ENCODE results near the gene TJAP1.

TJAP1 gene

DNA sequence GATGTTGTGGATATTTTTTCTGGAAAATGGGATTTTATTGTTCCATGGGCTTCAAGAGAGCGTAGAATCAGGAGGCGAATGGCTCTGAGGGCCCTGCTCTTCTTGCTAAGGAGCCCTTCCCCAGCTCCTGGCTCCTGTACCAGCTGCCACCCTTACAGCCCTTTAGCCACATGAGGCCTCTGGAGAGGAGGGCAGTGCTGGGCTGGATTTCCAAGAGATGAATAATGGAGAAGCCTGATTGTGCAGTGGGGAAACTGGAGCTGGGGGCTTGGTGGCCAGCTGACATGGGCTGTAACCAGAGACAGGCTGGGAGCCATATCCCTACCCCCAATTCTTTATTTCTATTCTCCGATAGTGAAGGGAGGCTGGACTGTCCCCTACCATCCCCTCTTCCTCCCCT, 23.6 kb downstream of the TJAP1 start:
- Histone ChIP-seq H3K27ac (no peak overlapping the region), H3K27me3 (no peaks in the 10 kb centered on the region), H3K4me3 (no peak overlapping the region), H3K9me3 (no peaks in the 10 kb centered on the region), H3K4me1 (peaks cover 0 to 37% (median 13%) of the 10 kb centered on the region in 4 donors), H3K36me3 (peaks cover 57 to 85% (median 78%) of the 10 kb centered on the region in 3 donors)
- intact Hi-C loops (cut with DNase I; ENCODE audit: low total_unique reads): loop anchor here (10.0 kb wide), 2 partner anchors 136 to 236 kb away; partner anchors contain the start of gene ZNF318
- TF ChIP-seq, protein P1, sequence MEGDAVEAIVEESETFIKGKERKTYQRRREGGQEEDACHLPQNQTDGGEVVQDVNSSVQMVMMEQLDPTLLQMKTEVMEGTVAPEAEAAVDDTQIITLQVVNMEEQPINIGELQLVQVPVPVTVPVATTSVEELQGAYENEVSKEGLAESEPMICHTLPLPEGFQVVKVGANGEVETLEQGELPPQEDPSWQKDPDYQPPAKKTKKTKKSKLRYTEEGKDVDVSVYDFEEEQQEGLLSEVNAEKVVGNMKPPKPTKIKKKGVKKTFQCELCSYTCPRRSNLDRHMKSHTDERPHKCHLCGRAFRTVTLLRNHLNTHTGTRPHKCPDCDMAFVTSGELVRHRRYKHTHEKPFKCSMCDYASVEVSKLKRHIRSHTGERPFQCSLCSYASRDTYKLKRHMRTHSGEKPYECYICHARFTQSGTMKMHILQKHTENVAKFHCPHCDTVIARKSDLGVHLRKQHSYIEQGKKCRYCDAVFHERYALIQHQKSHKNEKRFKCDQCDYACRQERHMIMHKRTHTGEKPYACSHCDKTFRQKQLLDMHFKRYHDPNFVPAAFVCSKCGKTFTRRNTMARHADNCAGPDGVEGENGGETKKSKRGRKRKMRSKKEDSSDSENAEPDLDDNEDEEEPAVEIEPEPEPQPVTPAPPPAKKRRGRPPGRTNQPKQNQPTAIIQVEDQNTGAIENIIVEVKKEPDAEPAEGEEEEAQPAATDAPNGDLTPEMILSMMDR (IDR thresholded peaks at IDR 0.05): no peak
- DNase-seq: no peak

- no peaks in the 10 kb centered on the region for H3K9me3 ChIP-seq
- no peak overlapping the region for H3K27ac ChIP-seq
- peaks cover 0 to 24% (median 2%) of the 10 kb centered on the region in 4 donors for H3K4me1 ChIP-seq
- TF ChIP-seq, protein P1 (IDR thresholded peaks at IDR 0.05): no peak
- no peak overlapping the region for H3K4me3 ChIP-seq
- H3K36me3 ChIP-seq: peaks cover 57 to 85% (median 77%) of the 10 kb centered on the region in 3 donors
- no peaks in the 10 kb centered on the region for H3K27me3 ChIP-seq
- intact Hi-C loops (cut with DNase I; ENCODE audit: low total_unique reads): loop anchor here (10.0 kb wide), 2 partner anchors 138 to 238 kb away; partner anchors contain the start of gene ZNF318
- no peak for DNase-seq
Measured at GRCh38 chr6:43502666-43503065, 25.3 kb downstream of the TJAP1 start.

DNA sequence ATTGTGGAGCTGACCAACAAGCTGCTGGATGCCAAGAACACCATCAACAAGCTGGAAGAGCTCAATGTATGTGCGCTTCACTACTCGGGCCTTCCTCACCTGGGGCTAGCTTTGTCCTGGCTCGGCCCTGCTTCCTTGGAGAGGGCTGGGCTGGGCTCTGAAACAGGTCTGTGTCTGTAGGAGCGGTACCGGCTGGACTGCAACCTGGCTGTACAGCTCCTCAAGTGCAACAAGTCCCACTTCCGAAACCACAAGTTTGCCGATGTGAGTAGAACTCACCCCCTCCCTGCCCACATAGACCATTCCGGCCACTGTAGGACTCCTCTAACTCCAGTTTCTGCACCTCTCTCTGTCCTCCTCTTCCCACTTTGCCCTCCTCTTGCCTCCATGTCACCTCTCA, 26.1 kb downstream of the TJAP1 start:
- Histone ChIP-seq H3K36me3 (peaks cover 57 to 77% (median 69%) of the 10 kb centered on the region in 3 donors), H3K4me3 (no peak overlapping the region), H3K27me3 (no peaks in the 10 kb centered on the region), H3K27ac (no peak overlapping the region), H3K9me3 (no peaks in the 10 kb centered on the region), H3K4me1 (peaks cover 0 to 18% (median 3%) of the 10 kb centered on the region in 4 donors)
- TF ChIP-seq, protein P1 (IDR thresholded peaks at IDR 0.05): no peak
- intact Hi-C loops (cut with DNase I; ENCODE audit: low total_unique reads): loop anchor here (10.0 kb wide), 2 partner anchors 139 to 239 kb away; partner anchors contain the start of gene ZNF318
- DNase-seq: peak in 1 of 2 donors; percentile 52

DNA sequence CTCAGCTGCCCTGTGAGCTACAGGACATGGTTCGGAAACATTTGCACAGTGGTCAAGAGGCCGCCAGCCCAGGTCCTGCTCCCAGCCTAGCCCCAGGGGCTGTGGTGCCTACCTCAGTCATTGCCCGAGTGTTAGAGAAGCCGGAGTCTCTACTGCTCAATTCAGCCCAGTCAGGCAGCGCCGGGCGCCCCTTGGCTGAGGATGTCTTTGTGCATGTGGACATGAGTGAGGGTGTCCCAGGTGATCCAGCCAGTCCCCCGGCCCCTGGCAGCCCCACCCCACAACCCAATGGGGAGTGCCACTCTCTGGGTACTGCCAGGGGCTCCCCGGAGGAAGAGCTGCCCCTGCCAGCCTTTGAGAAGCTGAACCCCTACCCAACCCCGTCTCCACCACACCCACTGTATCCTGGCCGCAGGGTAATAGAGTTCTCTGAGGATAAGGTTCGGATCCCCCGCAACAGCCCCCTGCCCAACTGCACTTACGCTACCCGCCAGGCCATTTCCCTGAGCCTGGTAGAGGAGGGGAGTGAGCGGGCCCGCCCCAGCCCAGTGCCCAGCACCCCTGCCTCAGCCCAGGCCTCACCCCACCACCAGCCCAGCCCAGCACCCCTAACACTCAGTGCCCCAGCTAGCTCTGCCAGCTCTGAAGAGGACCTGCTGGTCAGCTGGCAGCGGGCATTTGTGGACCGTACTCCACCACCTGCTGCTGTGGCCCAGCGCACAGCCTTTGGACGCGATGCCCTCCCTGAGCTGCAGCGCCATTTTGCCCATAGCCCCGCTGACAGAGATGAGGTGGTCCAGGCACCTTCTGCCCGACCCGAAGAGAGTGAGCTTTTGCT, 27.6 kb downstream of the TJAP1 start:
- intact Hi-C loops (cut with DNase I; ENCODE audit: low total_unique reads): loop anchor here (10.0 kb wide), 2 partner anchors 140 to 240 kb away; partner anchors contain the start of gene ZNF318
- Histone ChIP-seq H3K4me1 (peaks cover 0 to 21% (median 15%) of the 10 kb centered on the region in 4 donors), H3K9me3 (no peaks in the 10 kb centered on the region), H3K27ac (no peak overlapping the region), H3K4me3 (no peak overlapping the region), H3K36me3 (peaks cover 46 to 62% (median 54%) of the 10 kb centered on the region in 3 donors), H3K27me3 (no peaks in the 10 kb centered on the region)
- DNase-seq: no peak
- TF ChIP-seq, protein P1 (IDR thresholded peaks at IDR 0.05): no peak

- Histone ChIP-seq H3K36me3 (peaks cover 39 to 54% (median 46%) of the 10 kb centered on the region in 3 donors), H3K27me3 (no peaks in the 10 kb centered on the region), H3K9me3 (no peaks in the 10 kb centered on the region), H3K4me3 (no peak overlapping the region), H3K4me1 (peaks cover 0 to 28% (median 19%) of the 10 kb centered on the region in 4 donors), H3K27ac (no peak overlapping the region)
- TF ChIP-seq, protein P1 (IDR thresholded peaks at IDR 0.05): no peak
- intact Hi-C loops (cut with DNase I; ENCODE audit: low total_unique reads): loop anchor here (2.0 to 10.0 kb wide), 3 partner anchors 51 to 241 kb away; partner anchors contain the start of genes DLK2 and ZNF318
- DNase-seq: peak in 1 of 2 donors; percentile 55
Measured at GRCh38 chr6:43505718-43506117, 28.3 kb downstream of the TJAP1 start.

Data from tibial artery (tissue), 4 donors.